HuH-7.5 (cell line): ENCODE data around the gene ATP8A1.

Source experiments
- DNase-seq: peaks from one replicate; pipeline ENCODE4 v3.0.0; 2011; ENCODE audit warnings: low spot score

ATP8A1 gene

DNA sequence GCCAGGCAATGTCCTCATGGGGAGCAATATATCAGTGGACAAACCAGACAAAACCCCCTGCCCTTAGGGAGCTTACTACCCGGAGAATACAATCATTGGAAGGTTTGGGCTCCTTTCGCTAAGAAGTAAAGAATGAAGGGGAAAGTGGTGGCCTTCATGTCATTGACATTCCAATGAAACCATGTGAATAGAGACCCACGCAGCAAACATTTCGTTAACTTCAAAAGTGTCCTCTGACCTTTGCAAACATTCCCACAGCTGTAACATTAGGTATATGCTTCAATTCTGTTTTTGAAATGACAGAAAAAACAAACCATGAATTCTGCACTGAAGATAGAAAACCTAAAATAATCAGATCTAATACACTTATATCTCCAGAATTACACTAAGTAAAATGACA, 7.0 kb downstream of the ATP8A1 start:
- DNase-seq = no peak

DNA sequence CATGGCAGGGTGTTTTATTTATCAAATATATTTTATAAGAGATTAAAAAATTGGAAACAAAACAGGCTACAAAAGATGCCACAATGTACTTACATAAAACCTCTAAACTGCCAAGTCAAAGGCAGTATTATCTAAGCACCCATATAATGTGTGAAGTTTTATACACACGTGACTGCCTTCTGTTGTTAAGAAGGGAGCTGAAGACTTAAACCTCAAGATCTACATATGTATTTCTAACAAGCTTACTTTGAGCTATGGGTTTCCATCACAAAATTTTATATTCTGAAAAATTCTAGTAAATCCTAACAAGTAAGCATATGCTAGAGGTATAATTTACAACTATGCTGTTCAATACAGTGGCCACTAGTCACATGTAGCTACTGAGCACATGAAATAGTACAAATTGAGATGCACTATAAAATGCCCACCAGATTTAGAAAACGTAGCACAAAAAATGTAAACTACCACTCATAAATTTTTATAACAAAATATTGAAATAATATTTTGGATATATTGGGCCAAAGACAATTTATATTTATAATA, 9.8 kb downstream of the ATP8A1 start:
- no peak for DNase-seq

DNA sequence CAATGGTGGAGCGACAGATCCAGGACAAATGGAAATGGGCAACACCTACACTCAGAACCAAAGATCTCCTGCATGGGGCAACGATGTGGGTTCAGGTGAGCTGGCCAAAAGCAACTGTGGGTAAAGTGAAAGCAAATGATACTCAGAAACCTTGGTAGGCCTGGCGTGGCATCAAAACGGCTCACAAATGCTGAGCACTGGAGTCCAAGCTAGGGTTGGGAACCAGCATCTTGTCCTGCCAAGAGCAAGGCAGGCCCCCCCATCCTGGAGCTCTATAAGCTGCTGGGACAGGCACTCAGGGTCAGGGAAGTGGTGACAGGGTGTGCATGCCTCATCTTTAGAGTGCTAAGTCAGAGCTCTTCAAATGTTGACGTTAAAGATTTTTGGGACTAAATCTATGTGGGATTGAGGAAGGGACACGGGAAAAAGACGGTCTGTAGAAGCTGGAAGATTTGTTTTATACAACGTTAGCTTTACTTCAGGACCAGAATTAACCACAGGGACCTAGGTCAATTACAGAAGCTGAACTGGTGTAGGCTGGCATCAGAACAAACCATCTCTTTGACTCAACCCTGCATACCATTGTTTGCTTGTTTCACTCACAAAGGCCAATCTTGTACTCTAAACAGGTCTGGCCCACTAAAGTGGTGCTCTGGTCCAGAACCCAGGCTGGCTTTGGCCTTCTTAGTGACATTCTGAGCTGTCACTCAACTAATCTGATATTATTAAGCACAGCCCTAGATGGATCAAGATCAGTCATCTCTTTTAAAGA, 10.7 kb downstream of the ATP8A1 start:
- no peak for DNase-seq

DNA sequence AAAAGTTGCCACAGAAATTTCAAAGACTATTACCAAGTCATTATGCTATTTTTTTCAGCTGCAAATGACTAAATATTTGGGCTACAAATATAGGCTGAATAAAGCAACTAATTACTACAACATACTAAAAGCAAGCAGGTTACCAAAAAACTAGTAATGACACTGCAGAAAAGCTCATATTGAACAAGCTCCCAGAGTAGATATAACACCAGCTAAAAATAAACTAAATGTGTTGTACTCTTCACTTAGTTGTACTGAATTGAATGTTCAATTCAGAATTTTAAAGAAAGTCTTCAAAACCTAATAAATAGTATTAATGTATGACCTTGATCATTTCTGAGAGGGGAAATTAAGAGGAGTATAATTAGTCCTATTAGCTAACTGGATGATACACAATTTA, 12.0 kb downstream of the ATP8A1 start:
- DNase-seq = no peak

DNA sequence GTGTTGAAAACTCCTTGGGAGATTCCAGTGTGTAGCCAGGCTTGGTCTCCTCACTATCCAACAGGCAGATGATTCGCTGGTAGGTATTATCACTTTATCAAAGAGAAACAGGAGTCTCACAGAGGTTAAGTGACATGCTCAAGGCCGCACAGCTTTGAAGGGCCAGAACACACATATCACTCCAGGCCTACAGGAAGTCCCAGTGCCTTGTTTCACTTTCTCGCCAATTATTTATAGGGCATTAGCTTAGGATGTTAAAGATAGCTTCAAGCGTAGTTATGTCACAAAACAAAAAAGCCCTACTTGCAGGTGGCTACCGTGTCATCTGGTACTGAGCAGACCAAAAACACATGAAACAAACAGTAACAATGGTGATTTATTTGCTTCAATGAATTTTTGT, 13.2 kb downstream of the ATP8A1 start:
- DNase-seq = no peak

DNA sequence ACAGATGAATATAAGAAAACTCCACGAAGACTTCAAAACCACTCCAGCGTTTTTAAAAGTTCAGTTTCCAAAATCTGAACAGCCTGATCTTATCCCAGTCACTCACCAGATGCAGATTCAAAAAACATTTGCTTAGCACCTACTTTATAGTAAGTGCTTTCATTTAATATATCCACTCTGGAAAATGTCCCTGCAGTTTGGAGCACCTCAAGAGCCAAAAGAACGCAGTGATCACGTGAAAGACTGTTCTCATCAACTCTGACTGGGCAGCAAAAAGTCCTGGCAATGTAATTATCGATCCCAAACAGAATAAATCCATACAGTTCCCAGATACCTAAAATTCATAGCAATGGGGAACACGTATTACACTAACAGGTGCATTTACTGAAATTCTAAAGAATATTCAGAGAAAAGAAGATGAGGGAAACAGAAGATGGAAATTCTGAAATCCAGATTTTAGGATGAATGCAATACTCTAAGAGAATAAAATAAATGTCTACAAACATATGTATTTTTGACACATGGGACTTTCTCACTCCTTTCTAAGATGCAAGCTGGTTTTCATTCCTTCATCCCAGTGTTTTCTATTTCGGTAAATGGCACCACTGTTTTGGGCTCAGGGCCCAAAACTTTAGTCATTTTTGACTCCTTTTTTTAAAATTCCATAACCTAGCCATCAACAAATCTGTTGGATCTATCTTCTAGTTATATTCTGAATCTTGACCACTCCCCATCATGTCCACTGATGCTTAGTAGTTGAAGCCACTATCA, 13.9 kb downstream of the ATP8A1 start:
- DNase-seq = no peak

DNA sequence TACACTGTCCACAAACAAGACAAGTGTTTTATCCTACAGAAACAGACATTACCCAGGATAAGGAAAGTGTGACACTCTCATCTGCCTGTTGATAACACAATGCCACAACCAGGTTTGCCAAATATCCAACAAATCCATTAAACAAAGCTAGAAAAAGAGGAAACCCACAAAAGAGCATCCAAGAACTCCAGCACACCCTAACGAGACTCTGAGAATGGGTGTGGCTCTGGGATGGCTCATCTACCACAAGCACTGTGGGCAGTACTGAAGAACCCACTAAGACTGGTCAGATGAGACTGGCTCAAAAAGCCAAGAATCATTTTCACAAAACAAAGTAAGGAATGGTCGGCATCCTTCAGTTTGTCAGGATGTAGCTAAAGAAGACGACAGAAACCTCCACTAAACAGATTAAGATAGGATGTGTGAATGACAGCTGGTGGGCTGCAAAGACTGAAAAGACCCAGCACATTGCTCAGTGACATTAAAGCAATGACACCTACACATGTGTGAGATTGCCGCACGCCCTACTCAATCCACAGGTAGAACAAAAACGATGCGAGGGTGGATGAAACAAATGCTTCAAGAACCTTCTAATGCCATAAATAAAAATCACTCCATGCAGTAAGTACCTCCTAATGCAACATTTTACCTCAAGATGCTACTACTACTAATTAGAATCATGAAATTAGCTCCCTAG, 14.7 kb downstream of the ATP8A1 start:
- DNase-seq = no peak

DNA sequence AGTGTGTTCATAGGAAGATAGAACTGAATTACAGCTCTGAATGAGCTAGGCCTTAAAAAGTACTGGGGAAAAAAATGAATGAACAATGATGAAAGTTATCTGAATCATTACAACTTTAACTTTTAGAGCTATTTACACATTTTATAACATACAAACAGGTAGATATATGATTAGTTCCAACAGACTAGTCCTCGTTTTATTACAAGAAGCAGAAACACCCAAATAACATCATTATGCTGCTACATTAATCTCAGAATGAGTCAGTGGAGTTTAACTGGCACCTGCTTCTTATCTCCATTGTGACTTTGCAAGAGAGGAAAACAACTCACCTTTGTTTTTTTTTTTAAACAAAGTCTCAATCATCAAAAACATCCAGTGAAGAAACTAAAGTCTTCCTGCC, 15.2 kb downstream of the ATP8A1 start:
- DNase-seq = no peak

DNA sequence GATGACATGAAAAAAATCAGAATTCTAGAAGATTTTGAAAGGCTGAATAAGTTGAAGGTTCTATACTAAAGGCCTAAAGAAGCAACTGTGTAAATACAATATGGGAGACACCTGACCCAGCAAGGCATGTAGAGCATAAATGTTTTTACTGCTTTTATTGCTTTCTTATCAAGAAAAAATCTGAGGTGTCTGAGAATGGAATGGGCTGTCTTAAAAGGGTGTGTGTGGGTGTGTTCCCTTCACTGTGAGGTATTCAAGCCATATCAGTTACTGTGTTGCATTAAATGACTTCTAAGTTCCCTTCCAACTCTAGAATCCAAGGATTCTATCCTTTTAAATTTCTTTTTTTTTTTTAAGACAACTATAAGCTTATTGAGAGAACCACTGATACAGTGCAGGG, 15.7 kb downstream of the ATP8A1 start:
- DNase-seq = no peak

DNA sequence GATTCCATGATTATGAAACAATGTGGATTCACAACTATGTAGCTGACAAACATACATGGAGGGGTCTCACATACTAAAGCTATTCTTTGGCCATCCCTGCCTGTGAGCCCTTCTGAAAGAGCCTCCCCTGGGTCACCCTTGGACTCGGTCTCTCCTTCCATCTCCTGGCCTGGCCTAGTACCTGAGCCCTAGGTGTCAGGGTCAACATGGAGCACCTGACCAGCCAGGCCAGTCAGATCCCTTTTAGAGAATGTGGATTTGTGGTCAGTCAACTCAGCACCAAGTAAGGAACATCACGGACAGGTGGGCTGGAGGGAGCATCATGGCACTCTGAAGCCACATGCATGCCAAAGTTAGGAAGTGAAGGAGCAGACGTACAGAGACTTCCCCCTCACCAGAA, 16.3 kb downstream of the ATP8A1 start:
- no peak for DNase-seq

DNA sequence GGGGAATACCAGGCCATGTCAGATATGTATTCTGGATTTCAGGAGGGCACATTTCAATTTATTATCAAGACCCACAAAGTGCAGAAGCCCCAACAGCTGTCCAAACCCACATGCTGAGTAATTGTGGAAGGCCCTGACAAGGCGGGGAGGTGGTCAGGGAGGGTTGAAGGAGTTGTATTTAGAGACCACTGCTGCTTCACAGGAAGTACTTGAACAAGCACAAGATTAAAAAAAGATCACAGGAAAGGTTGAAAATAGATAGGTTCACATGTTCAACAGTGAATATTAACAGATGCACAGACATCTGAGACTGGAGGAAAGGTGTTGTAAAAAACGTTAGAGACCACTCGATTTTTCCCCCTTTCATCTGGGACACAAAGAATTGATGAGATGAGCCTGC, 17.9 kb downstream of the ATP8A1 start:
- DNase-seq = no peak

DNA sequence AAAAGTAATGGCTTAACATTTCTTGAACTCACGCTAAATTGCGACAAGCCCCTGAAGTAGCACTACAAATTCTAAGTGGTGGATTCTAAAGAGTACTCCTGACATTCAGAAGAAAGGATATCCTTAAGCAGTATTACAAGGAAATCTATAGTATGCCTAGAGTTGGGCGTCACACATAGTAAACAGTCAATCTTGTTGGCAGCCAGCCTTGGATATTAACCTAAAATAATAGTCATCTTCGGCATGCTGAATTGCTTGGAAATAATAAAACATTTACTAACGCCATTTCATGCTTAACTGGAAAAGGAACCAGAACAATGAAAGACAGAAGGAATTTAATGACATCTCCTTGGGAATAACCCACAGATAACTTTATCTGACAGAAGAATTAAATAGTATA, 18.6 kb downstream of the ATP8A1 start:
- DNase-seq = no peak

DNA sequence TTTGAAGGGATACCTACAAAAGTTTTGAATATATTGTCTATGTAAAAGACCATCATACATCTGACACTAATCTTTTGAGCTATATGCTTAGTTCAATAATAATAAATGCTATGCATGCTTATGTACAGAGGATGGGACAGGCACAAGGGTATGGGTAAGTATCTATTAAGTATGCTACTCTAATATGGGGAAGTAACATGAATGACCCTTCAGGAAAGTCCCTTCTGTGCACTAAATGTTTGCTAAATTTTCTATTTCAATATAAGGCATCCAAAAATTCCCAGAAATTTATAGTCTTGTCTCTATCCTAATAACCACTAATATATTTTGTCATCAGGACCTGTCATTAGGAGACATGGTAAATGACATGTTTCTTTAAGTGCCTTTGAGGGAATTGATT, 19.0 kb downstream of the ATP8A1 start:
- no peak for DNase-seq

DNA sequence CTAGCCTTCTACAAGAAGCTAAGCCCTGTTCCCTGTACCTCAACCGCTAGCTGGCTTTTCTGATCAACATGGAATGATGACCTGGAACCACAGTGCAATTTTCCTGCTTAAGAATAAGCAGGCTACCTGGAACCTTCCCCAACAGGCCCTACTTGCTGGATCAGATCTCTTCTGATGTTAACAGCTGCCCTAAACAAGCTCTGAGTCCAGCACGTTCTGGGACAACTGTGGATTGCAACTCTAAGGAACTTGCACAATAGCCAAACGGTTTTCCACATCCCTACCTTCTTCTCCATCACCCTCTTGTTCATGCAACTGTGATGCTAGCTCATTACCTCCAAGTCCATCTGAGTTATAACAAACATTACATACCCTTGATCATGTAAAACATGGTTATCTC, 19.8 kb downstream of the ATP8A1 start:
- no peak for DNase-seq

DNA sequence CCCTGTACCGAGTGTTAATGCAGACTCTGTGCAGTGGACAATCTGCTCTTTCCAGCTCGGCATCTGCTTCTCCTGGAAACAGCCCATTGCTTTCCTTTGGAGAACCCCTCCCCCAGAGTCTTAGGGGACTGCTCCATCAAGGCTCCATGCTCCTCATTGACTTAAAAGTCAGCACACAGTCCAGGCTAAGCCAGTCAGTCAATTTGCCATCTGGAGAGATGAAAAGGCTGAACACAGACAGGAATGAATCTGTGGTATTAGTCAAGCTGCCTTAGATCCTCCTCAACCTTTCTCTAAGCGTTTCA, 20.3 kb downstream of the ATP8A1 start:
- DNase-seq = no peak

DNA sequence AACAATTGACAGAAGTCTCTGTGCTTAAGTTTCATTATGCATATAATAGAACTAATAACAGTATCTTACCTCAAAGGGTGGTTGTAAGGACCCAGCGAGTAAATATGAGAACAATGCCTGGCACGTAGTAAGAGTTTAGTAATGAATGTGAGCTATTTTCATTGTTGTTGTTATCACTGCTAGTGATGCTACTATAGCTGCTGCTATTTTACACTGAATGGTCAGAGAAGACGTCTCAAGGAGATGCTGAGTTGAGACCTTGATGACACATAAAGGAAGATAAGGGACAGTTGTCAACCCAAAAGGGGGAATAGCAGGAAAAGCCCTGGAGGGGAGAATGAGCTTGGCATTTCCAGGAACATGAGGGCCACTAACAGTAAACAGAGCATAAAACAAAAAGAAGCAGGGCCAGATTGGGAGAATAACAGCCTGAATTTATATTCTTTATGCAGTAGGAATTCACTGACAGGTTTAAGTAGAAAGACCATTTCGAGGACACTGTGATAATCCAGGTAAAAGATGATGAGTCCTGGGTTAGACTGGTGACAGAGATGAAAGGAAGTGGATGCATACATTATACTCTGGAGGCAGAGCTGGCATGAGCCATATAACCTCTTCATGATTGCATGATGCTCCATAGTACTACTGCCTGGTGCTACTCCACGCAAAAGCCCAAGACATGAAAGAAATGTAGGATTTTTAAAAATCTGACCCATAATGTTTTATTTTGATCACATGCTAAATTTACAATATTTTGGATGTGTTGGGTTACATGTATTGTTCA, 23.1 kb downstream of the ATP8A1 start:
- no peak for DNase-seq

DNA sequence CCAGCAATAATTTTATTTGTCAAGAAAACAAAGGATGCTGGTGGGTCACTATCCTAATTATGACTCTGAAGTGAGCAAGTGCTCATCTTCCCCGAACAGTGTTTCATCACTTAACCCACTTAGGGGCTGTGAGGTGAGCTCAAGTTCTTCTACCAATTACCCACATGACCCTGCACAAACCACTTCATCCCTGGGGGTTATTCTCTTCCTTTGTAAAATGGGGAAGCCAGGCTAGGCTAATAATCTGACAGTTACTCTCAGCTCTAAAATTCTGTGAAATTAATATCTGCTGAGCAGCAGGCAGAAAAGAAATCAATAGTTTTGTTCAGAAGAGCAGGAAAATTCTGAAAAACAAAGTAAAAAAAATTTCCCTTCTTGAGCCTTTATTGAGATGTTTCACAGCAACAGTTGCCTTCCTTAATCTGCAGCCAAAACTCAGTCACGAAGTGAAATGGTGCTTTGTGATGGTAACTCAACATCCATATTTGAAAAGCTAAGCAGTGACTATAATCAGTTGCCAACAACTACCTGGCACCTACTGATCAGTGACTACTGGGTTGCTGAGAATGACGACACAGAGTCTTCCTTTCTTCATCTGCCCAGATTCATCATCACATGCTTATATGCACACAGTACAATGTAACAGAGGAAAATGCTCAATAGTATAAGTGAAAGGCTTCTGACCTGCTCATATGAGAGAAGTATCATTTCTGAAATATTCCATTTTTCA, 24.1 kb downstream of the ATP8A1 start:
- DNase-seq = no peak

DNA sequence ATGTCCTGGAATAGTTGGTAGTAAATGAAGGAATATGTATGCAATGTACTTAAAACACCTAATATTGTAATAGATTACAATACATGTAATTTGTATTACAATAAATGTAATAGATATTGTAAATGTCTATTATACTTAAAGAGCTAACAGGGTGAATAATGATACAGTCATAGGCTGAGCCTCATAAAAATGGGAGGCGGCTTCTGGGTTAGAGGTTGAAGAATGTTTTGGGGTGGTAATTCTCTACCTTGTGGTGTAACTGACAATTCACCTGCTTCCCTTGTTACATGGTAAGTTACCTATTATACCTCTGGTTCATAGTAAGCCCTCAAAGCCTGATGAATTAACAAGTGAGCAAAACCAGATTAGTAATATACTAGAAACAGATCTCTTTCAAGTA, 26.0 kb downstream of the ATP8A1 start:
- DNase-seq = no peak

DNA sequence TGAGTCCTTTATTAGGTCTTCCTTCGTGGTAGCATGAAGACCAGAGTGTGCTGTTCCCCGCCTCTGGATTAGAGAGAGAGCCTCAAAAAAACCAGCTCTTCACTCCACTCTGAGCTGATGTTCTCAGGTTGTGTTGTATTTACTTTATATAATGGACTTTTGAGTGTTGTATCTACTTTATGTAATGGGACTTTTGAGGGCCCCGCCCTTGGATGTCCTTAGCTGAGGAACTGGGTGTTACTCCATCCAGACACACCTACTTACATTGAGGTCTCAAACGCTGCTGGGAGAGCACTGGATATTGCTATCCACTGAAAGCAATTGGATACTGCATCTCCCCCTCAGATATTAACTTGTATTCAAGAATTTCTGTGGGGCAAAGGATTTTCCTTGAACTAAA, 28.2 kb downstream of the ATP8A1 start:
- no peak for DNase-seq

DNA sequence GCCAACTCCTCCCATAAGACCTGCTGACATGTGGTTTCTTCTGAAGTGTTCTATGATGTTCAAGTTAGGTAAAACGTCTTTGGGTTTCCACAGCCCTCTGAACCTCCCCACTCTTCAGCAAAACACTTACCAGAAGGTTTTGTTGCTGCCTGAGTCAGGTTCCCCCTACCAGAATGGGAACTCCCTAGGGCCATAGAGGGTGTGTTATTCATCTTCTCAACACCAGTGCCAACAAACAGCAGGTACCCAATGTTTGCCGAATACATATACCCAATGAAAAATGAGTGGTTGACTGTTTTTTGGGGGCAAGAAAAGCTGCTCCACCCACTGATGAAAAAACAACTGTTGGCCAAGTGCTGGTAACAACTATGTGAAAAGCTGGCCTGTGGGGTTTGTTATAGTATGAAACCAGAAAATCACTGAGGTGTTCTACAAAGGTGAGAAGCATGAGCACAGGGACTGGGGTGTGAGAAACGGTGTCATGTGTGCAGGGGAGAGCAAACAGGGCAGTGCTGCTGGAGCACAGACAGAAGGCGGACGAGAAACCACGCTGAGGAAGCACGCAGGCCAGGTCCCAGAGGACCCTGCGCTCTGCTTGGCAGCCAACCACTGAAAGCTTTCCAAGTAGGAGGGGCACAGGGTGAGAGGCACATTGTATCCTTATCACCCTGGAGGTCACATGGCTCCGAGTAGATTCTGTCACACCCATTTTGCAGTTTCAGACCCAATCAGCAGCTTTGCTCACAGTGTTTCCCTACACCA, 28.8 kb downstream of the ATP8A1 start:
- no peak for DNase-seq

DNA sequence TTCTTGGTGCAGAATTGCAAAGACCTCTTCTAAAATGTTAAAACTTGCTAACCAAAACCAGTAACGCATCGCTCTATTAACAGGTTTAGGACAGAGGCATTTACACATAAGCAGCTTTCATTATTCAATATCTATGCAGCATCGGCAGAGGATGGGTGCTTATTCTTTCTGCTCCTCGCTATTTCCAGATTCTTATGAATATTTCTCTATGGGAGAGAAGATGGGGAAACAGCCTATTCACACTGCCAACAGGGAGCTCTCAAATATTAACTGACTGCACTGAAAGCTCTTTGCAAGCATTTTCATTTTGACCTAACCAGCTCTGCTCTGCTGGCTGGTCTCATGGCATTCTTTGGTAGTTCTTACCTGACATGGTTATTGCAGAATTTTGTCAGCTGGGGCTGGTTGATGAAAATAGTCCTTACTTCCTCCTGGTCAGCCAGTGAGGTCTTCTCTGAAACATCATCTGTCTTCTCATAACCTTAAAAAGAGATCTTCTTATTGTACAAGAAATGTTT, 30.2 kb downstream of the ATP8A1 start:
- DNase-seq = no peak
